Measurements from ENCODE around the gene JOSD1. TPM values are rescaled to one million over a fixed set of nuclear protein-coding genes. Genes with fewer than 3 reads are reported as not detected.

Gene JOSD1
- total RNA-seq, 3 donors from 2014 or later = 60.5 to 80.8 (median 61.3) TPM

DNA sequence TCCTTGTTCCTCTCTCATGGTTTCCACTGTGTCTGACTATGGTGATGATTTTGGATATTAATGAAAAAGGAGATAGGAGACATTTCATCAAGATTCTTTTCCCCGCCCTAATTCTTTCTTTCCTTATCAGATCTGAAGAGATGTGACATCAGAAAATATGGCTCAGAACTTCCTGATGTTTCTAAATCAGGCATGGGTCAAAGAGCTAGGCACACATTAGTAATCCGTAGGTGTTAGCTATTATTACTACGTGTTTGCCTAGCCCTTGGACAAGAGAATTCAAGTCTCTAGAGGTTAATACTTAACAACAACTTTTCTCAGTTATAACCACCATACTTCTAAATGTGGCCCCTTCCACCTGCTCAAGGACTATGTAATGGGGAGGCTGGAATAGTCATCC is 5.8 kb downstream of the JOSD1 start:
- TF ChIP-seq POLR2AphosphoS5 (IDR thresholded peaks at IDR 0.05) = no peak
- TF ChIP-seq, protein P1, sequence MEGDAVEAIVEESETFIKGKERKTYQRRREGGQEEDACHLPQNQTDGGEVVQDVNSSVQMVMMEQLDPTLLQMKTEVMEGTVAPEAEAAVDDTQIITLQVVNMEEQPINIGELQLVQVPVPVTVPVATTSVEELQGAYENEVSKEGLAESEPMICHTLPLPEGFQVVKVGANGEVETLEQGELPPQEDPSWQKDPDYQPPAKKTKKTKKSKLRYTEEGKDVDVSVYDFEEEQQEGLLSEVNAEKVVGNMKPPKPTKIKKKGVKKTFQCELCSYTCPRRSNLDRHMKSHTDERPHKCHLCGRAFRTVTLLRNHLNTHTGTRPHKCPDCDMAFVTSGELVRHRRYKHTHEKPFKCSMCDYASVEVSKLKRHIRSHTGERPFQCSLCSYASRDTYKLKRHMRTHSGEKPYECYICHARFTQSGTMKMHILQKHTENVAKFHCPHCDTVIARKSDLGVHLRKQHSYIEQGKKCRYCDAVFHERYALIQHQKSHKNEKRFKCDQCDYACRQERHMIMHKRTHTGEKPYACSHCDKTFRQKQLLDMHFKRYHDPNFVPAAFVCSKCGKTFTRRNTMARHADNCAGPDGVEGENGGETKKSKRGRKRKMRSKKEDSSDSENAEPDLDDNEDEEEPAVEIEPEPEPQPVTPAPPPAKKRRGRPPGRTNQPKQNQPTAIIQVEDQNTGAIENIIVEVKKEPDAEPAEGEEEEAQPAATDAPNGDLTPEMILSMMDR (IDR thresholded peaks at IDR 0.05) = no peak
- TF ChIP-seq POLR2A (IDR thresholded peaks at IDR 0.05) = no peak
- Histone ChIP-seq H3K9me3 (no peaks in the 10 kb centered on the region), H3K27me3 (no peaks in the 10 kb centered on the region), H3K27ac (no peak overlapping the region), H3K4me1 (peaks cover 0 to 30% of the 10 kb centered on the region in 2 donors), H3K36me3 (no peaks in the 10 kb centered on the region), H3K4me3 (no peak overlapping the region)
- intact Hi-C loops (cut with DNase I; ENCODE audit: low total_unique reads) = no loop called here
- no peak for DNase-seq (ENCODE audit: low spot score in 2 of 2)

DNA sequence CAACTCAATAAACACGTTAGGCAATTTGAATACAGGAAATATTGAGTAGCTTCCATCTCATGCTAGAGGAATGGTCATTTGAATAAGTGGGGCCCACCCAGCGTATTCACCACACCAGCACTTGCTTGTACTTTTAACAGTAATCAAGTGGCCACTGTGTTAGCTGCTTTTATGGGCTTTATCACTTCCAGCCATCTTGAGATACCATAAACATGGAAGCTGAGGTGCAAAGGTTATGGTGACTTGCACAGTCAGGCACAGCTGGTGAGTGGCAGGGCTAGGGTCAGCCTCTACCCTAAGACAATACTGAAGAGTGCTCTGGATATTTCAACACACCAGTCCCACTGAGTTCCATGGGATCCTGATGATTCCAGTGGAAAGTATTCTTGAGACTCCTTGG is 6.7 kb downstream of the JOSD1 start:
- Histone ChIP-seq H3K27ac (no peak overlapping the region), H3K4me1 (peaks cover 0 to 25% of the 10 kb centered on the region in 2 donors), H3K9me3 (no peaks in the 10 kb centered on the region), H3K4me3 (no peak overlapping the region), H3K27me3 (no peaks in the 10 kb centered on the region), H3K36me3 (no peaks in the 10 kb centered on the region)
- peak in 1 of 2 donors; percentile 30 for DNase-seq (ENCODE audit: low spot score in 2 of 2)
- TF ChIP-seq, protein P1 (IDR thresholded peaks at IDR 0.05) = no peak
- TF ChIP-seq POLR2A (IDR thresholded peaks at IDR 0.05) (no peak), POLR2AphosphoS5 (IDR thresholded peaks at IDR 0.05) (no peak)
- intact Hi-C loops (cut with DNase I; ENCODE audit: low total_unique reads) = no loop called here

DNA sequence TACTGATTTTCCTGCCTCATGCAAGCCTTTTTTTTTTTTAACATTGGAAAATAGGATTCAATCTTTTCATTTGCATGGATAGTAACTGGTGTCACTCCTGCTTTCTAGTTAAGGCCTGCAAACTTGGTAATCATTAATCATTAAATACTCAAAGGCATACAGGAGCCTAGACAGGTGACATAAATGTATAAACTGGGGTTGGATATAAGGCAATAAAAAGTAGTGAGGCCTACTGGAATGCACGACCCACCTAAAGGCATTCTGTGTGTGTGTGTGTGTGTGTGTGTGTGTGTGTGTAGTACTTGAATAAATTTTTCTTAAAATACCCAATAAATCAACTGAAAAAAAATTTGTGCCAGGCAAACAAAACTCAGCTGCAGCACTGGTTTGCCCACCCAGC is 11.1 kb downstream of the JOSD1 start:
- no peaks in the 10 kb centered on the region for H3K4me1 ChIP-seq
- H3K36me3 ChIP-seq = no peaks in the 10 kb centered on the region
- no peaks in the 10 kb centered on the region for H3K9me3 ChIP-seq
- H3K27me3 ChIP-seq = no peaks in the 10 kb centered on the region
- H3K27ac ChIP-seq = no peak overlapping the region
- intact Hi-C loops (cut with DNase I; ENCODE audit: low total_unique reads) = no loop called here
- no peak for DNase-seq (ENCODE audit: low spot score in 2 of 2)
- no peak overlapping the region for H3K4me3 ChIP-seq
- TF ChIP-seq, protein P1 (IDR thresholded peaks at IDR 0.05) = no peak
- TF ChIP-seq POLR2AphosphoS5 (IDR thresholded peaks at IDR 0.05) (no peak), POLR2A (IDR thresholded peaks at IDR 0.05) (no peak)

DNA sequence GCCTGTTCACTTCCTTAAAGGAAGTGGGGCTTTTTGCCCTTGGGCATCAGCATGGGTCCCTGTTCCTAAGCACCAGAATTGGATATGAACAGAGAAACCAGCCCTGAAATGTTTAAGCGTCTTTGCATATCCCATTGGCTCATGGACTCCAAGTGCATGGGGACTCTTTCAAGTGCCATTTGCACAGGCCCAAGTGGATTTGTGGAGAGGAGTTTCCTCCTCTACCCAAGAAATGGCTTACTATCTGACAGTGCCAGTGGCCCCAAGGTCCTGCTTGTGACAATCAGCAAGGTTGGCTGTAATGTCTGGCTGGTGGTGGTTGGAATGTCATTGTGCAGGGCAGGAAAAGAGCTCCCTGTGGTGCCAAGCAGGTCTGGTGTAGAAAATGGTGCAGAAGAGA is 15.0 kb downstream of the JOSD1 start:
- Histone ChIP-seq H3K27ac (no peak overlapping the region), H3K4me3 (no peak overlapping the region), H3K36me3 (no peaks in the 10 kb centered on the region), H3K27me3 (no peaks in the 10 kb centered on the region), H3K4me1 (no peaks in the 10 kb centered on the region), H3K9me3 (no peaks in the 10 kb centered on the region)
- TF ChIP-seq, protein P1 (IDR thresholded peaks at IDR 0.05) = no peak
- TF ChIP-seq POLR2A (IDR thresholded peaks at IDR 0.05) (no peak), POLR2AphosphoS5 (IDR thresholded peaks at IDR 0.05) (no peak)
- intact Hi-C loops (cut with DNase I; ENCODE audit: low total_unique reads) = no loop called here
- DNase-seq (ENCODE audit: low spot score in 2 of 2) = no peak

DNA sequence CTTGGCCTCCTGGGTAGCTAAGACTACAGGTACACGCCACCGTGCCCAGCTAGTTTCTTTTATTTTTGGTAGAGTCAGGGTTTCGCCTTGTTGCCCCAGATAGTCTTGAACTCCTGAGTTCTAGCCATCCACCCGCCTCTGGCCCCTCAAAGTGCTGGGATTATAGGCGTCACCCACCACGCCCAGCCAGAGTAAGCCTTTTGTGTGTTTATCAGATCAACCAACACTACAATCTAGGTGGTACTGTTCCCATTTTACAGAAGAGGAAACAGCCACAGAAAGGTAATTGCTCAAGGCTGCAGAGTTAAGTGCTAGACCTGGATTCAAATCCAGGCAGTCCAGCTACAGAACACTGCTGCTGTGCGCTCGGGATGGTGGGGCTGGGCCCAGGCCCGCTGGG is 15.8 kb downstream of the JOSD1 start:
- intact Hi-C loops (cut with DNase I; ENCODE audit: low total_unique reads) = no loop called here
- TF ChIP-seq POLR2AphosphoS5 (IDR thresholded peaks at IDR 0.05) = no peak
- TF ChIP-seq POLR2A (IDR thresholded peaks at IDR 0.05) = no peak
- DNase-seq (ENCODE audit: low spot score in 2 of 2) = peak in 1 of 2 donors; percentile 27
- Histone ChIP-seq H3K9me3 (no peaks in the 10 kb centered on the region), H3K4me1 (no peaks in the 10 kb centered on the region), H3K27ac (no peak overlapping the region), H3K4me3 (no peak overlapping the region), H3K27me3 (no peaks in the 10 kb centered on the region), H3K36me3 (no peaks in the 10 kb centered on the region)

All from breast epithelium (tissue), 4 donors.